ENCODE results near the gene RFX8. TPM values are rescaled to one million over a fixed set of nuclear protein-coding genes. Genes with fewer than 3 reads are reported as not detected.
A peak's percentile ranks its signal among the peaks of the same experiment; 100 is the strongest.

The RFX8 gene
- total RNA-seq, 2 donors from 2014 or later, result not detected

- Histone ChIP-seq H3K27ac (ENCODE audit: low read depth, low read length) (no peak overlapping the region), H3K27me3 (ENCODE audit: control insufficient read depth, insufficient read depth, low read length, poor library complexity, severe bottlenecking) (no peaks in the 10 kb centered on the region), H3K9ac (ENCODE audit: extremely low read depth, low read length, poor library complexity, severe bottlenecking) (no peak overlapping the region), H3K9me3 (ENCODE audit: control insufficient read depth, low read length) (no peaks in the 10 kb centered on the region), H3K36me3 (ENCODE audit: control insufficient read depth, insufficient read depth, low read length) (no peaks in the 10 kb centered on the region), H3K4me1 (ENCODE audit: control insufficient read depth, insufficient read depth, low read length) (no peaks in the 10 kb centered on the region), H3K4me3 (ENCODE audit: low read length) (no peak overlapping the region)
- H3K4me3 Mint-ChIP-seq, result no peak overlapping the region
- H3K4me1 Mint-ChIP-seq, result no peaks in the 10 kb centered on the region
- peaks cover 3% of the 10 kb centered on the region for H3K27me3 Mint-ChIP-seq (ENCODE audit: insufficient read depth)
- no peak for DNase-seq
- H3K27ac Mint-ChIP-seq, result no peak overlapping the region
- no peaks in the 10 kb centered on the region for H3K36me3 Mint-ChIP-seq (ENCODE audit: low read depth)
- 80 to 84% methylated on average over 5 to 6 of the region's 6 CpGs for WGBS, 2 experiments (ENCODE audit: insufficient coverage in 1 of 2, insufficient read length in 1 of 2)
- H3K9me3 Mint-ChIP-seq, result peaks cover 8% of the 10 kb centered on the region
- no peak for TF ChIP-seq CTCF (conservative IDR thresholded peaks at IDR 0.05)
Measured at GRCh38 chr2:101450965-101451364, 23.9 kb downstream of the RFX8 start.

DNA sequence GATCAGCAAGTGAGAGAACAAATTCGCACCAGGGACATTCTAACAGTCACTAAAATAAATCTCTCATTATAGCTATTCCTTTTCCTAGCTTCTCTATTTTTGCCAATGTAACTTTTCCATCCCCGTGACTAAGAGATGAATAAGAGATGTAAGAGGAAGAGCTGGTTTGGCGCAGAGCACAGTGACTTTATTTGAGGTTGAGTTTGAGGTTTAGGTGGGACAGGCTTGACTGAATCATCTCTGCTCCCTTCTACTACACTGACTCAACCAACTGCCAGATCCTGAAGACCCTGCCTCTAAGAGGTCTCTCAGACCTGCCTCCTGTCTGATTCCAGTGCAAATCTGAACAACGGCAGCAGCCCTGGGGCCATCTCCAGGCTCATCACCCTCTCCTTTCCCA lies 28.0 kb downstream of the RFX8 start:
- WGBS, 2 experiments (ENCODE audit: insufficient coverage in 1 of 2, insufficient read length in 1 of 2), result 97 to 100% methylated on average over 1 to 3 of the region's 4 CpGs
- H3K27ac ChIP-seq (ENCODE audit: low read depth, low read length), result no peak overlapping the region
- no peaks in the 10 kb centered on the region for H3K9me3 ChIP-seq (ENCODE audit: control insufficient read depth, low read length)
- H3K9me3 Mint-ChIP-seq, result no peaks in the 10 kb centered on the region
- peaks cover 3% of the 10 kb centered on the region for H3K27me3 Mint-ChIP-seq (ENCODE audit: insufficient read depth)
- no peak for DNase-seq
- no peaks in the 10 kb centered on the region for H3K36me3 Mint-ChIP-seq (ENCODE audit: low read depth)
- no peaks in the 10 kb centered on the region for H3K36me3 ChIP-seq (ENCODE audit: control insufficient read depth, insufficient read depth, low read length)
- no peak overlapping the region for H3K9ac ChIP-seq (ENCODE audit: extremely low read depth, low read length, poor library complexity, severe bottlenecking)
- no peaks in the 10 kb centered on the region for H3K27me3 ChIP-seq (ENCODE audit: control insufficient read depth, insufficient read depth, low read length, poor library complexity, severe bottlenecking)
- H3K4me3 Mint-ChIP-seq, result no peak overlapping the region
- H3K27ac Mint-ChIP-seq, result no peak overlapping the region
- no peak overlapping the region for H3K4me3 ChIP-seq (ENCODE audit: low read length)
- H3K4me1 ChIP-seq (ENCODE audit: control insufficient read depth, insufficient read depth, low read length), result no peaks in the 10 kb centered on the region
- no peaks in the 10 kb centered on the region for H3K4me1 Mint-ChIP-seq
- no peak for TF ChIP-seq CTCF (conservative IDR thresholded peaks at IDR 0.05)

GRCh38 chr2:101442667-101443061 lies 32.2 kb downstream of the RFX8 start:
- Mint-ChIP-seq H3K36me3 (ENCODE audit: low read depth) (no peaks in the 10 kb centered on the region), H3K27ac (no peak overlapping the region), H3K27me3 (ENCODE audit: insufficient read depth) (no peaks in the 10 kb centered on the region), H3K4me3 (no peak overlapping the region), H3K9me3 (no peaks in the 10 kb centered on the region), H3K4me1 (no peaks in the 10 kb centered on the region)
- Histone ChIP-seq H3K4me1 (ENCODE audit: control insufficient read depth, insufficient read depth, low read length) (no peaks in the 10 kb centered on the region), H3K27ac (ENCODE audit: low read depth, low read length) (no peak overlapping the region), H3K36me3 (ENCODE audit: control insufficient read depth, insufficient read depth, low read length) (no peaks in the 10 kb centered on the region), H3K9me3 (ENCODE audit: control insufficient read depth, low read length) (no peaks in the 10 kb centered on the region), H3K27me3 (ENCODE audit: control insufficient read depth, insufficient read depth, low read length, poor library complexity, severe bottlenecking) (no peaks in the 10 kb centered on the region), H3K4me3 (ENCODE audit: low read length) (no peak overlapping the region), H3K9ac (ENCODE audit: extremely low read depth, low read length, poor library complexity, severe bottlenecking) (no peak overlapping the region)
- peak; percentile 52 for TF ChIP-seq CTCF (conservative IDR thresholded peaks at IDR 0.05)
- WGBS, 2 experiments (ENCODE audit: insufficient coverage in 1 of 2, insufficient read length in 1 of 2), result 64% methylated on average over 3 of the region's 3 CpGs; no CpG with 5 or more reads in 1 of the 2 experiments
- peak; percentile 81 for DNase-seq

Data from endodermal cell (in vitro differentiated cells).